AG09319 (cell line): ENCODE measurements around the gene CDH4.

Source experiments
- DNase-seq: peaks from one replicate; pipeline ENCODE4 v3.0.0-alpha.2; 2010; ENCODE audit warnings: low read depth; ENCODE audit errors: extremely low read depth
- CTCF ChIP-seq: IDR thresholded peaks from 2 replicates; pipeline ENCODE4 v1.5.1; 2011; ENCODE audit warnings: low read depth, mild to moderate bottlenecking, inconsistent platforms, low read length, moderate library complexity

Gene CDH4

GRCh38 chr20:61924211-61924857 is 672.3 kb downstream of the CDH4 start:
- DNase-seq: no peak
- no peak for TF ChIP-seq CTCF

- no peak for DNase-seq
- no peak for TF ChIP-seq CTCF
Measured at GRCh38 chr20:61924858-61925554, 672.9 kb downstream of the CDH4 start.

- DNase-seq: no peak
- no peak for TF ChIP-seq CTCF
Measured at GRCh38 chr20:61925555-61926252, 673.6 kb downstream of the CDH4 start.

- TF ChIP-seq CTCF: no peak
- no peak for DNase-seq
Measured at GRCh38 chr20:61926253-61926613, 674.2 kb downstream of the CDH4 start.

- DNase-seq: no peak
- no peak for TF ChIP-seq CTCF
Measured at GRCh38 chr20:61926796-61927192, 674.7 kb downstream of the CDH4 start.

- TF ChIP-seq CTCF: no peak
- no peak for DNase-seq
Measured at GRCh38 chr20:61927193-61927825, 675.2 kb downstream of the CDH4 start.
